Lower leg skin (tissue), 4 donors: ENCODE results near the gene GDPD5. TPM values are rescaled to one million over a fixed set of nuclear protein-coding genes. Genes with fewer than 3 reads are reported as not detected.

Source experiments
- DNase-seq, 2 donors: peaks; one replicate each; pipeline ENCODE4 v3.0.0-alpha.2; 2019; ENCODE audit warnings: low spot score in 2 of 2
- H3K4me3 ChIP-seq: fragments of 200-600 bp; sonication (generic); 2 replicates; pipeline ENCODE4 v1.5.1; 2017; ENCODE audit warnings: mild to moderate bottlenecking, low read depth; ENCODE audit not compliant: poor library complexity, severe bottlenecking
- POLR2A ChIP-seq, 2 donors: fragments of 450-650 bp; IDR thresholded peaks; one replicate each; pipeline ENCODE4 v1.6.1; 2016 to 2017; ENCODE audit warnings: antibody characterized with exemption in 2 of 2, mild to moderate bottlenecking in 1 of 2, moderate library complexity in 1 of 2
- WGBS, 2 donors: methylation state at CpG; one replicate each; pipeline ENCODE4 v1.1.5; 2018; 5-methylcytosine and 5-hydroxymethylcytosine counted together
- intact Hi-C: fragments of 100-400 bp; cut with DNase I; formaldehyde crosslinking; loops from one replicate; pipeline ENCODE4 v1.15.0; 2023; ENCODE audit warnings: low total_unique reads
- total RNA-seq, 4 donors: library from RNA; depleted of rRNA; stranded (reverse); fragments of >200 nt; gene quantifications; one replicate each; pipeline ENCODE4 v1.1.0, GENCODE V29; 2016
- TF ChIP-seq, protein P1 (sequence below), 3 donors: fragments of 450-650 bp; IDR thresholded peaks; one replicate each; pipeline ENCODE4 v1.5.1; 2016; ENCODE audit warnings: antibody characterized with exemption in 3 of 3, mild to moderate bottlenecking in 3 of 3, moderate library complexity in 2 of 3

The GDPD5 gene
- total RNA-seq, 4 donors from 2014 or later = 3.9 to 8.5 (median 5.2) TPM

DNA sequence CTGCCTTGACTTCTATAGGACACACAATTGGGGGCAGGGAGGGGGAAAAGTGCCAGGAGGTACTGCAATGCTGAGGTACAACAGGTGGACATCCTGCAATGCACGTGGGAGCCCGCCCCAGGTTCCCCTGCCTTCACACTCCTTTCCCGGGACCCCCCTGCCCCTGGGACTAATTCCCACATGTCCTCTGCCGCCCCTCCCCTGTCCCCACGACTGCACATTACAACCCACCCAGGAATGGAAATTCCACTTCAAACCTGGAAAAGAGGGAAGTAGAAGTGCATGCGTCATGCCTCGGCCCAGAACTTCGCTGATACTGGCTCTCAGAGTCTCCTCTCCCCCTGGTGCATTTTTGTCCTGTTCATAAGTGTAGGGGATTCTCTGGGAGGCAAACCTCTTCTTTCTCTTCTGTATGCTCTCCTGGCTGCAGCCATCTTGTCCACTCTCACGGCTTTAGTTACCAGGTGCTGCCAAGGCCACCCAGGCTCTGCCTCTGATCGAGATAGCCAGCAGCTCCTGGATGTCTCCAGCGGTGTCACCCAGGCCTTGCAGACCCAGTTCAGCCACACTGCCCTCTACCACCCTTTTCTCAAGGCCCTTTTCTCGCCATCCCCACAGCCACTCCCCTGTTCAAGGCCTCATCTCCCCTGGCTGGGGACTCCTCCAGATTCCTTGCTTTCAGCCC is 43.7 kb downstream of the GDPD5 start:
- H3K4me3 ChIP-seq = no peak overlapping the region
- intact Hi-C loops = no loop called here
- TF ChIP-seq, protein P1, sequence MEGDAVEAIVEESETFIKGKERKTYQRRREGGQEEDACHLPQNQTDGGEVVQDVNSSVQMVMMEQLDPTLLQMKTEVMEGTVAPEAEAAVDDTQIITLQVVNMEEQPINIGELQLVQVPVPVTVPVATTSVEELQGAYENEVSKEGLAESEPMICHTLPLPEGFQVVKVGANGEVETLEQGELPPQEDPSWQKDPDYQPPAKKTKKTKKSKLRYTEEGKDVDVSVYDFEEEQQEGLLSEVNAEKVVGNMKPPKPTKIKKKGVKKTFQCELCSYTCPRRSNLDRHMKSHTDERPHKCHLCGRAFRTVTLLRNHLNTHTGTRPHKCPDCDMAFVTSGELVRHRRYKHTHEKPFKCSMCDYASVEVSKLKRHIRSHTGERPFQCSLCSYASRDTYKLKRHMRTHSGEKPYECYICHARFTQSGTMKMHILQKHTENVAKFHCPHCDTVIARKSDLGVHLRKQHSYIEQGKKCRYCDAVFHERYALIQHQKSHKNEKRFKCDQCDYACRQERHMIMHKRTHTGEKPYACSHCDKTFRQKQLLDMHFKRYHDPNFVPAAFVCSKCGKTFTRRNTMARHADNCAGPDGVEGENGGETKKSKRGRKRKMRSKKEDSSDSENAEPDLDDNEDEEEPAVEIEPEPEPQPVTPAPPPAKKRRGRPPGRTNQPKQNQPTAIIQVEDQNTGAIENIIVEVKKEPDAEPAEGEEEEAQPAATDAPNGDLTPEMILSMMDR (IDR thresholded peaks at IDR 0.05) = no peak
- no peak for TF ChIP-seq POLR2A (IDR thresholded peaks at IDR 0.05)
- WGBS, 2 donors = 87 to 89% methylated on average over 12 of the region's 12 CpGs
- no peak for DNase-seq

DNA sequence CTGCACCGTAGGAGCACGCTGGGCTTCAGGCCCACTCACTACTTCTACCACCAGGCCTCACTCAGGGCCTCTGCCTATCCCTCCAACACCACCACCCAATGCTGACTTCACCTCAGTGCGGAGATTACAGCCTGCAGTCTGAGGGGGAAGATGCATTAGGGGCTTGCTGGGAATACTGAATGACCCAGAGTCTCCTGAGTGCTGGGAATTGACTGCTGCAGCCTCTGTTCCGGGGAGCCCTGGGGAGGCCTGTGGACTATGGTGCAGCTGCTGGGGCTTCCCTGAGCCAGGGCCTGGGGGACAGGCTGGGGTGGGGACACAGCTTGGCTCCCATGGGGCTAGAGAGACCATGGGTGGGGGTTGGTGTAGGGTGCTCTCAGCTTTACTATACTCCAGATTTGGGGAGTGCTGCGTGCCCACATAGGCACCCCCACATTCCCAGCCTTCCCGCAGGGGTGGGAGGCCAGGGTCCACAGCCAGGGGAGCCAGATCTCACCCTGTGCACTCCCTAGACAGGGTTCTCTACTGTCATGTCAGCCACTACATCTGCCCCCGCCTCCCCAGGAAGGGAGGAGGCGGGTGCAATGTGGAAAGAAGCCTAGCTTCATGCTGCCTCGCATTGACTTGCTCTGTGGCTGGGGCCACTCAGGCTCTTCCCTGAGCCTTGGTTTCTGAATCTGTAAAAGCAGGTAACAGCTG is 44.4 kb downstream of the GDPD5 start:
- 85 to 89% methylated on average over 6 to 9 of the region's 9 CpGs for WGBS, 2 donors
- H3K4me3 ChIP-seq = no peak overlapping the region
- TF ChIP-seq POLR2A (IDR thresholded peaks at IDR 0.05) = no peak
- TF ChIP-seq, protein P1 (IDR thresholded peaks at IDR 0.05) = no peak
- intact Hi-C loops = no loop called here
- DNase-seq = no peak

GRCh38 chr11:75480185-75481175 is 45.3 kb downstream of the GDPD5 start:
- no peak for DNase-seq
- intact Hi-C loops = no loop called here
- no peak overlapping the region for H3K4me3 ChIP-seq
- WGBS, 2 donors = 90% methylated on average over 10 of the region's 10 CpGs
- TF ChIP-seq, protein P1 (IDR thresholded peaks at IDR 0.05) = no peak
- no peak for TF ChIP-seq POLR2A (IDR thresholded peaks at IDR 0.05)

GRCh38 chr11:75479597-75480145 is 46.1 kb downstream of the GDPD5 start:
- WGBS, 2 donors = 76 to 82% methylated on average over 4 of the region's 4 CpGs
- intact Hi-C loops = no loop called here
- no peak overlapping the region for H3K4me3 ChIP-seq
- no peak for DNase-seq
- TF ChIP-seq POLR2A (IDR thresholded peaks at IDR 0.05) = no peak
- TF ChIP-seq, protein P1 (IDR thresholded peaks at IDR 0.05) = no peak

GRCh38 chr11:75478783-75479596 is 46.8 kb downstream of the GDPD5 start:
- 75 to 79% methylated on average over 5 of the region's 5 CpGs for WGBS, 2 donors
- intact Hi-C loops = no loop called here
- no peak for DNase-seq
- no peak overlapping the region for H3K4me3 ChIP-seq
- TF ChIP-seq, protein P1 (IDR thresholded peaks at IDR 0.05) = no peak
- TF ChIP-seq POLR2A (IDR thresholded peaks at IDR 0.05) = no peak
